SK-MEL-5 (cell line): ENCODE data around the gene XPNPEP3. TPM values are rescaled to one million over a fixed set of nuclear protein-coding genes. Genes with fewer than 3 reads are reported as not detected.
"Not testable (repeated sequence)": the region's sequence is repeated elsewhere in the genome, so short reads cannot be mapped to it uniquely, and the experiment has no call there.

Experiments used
- DNase-seq: peaks from one replicate; pipeline ENCODE4 v3.0.0-alpha.2; 2016; ENCODE audit warnings: low read depth, low spot score
- in situ Hi-C: cut with HindIII; loops from 2 replicates; pipeline ENCODE4 v1.10.0; 2016; ENCODE audit warnings: low sequenced_read_pairs, high pct_unique_total_duplicates, low pct_unique_long_range_greater_than_20kb
- total RNA-seq: library from RNA; depleted of rRNA; stranded (reverse); fragments of >200 nt; shearing (Covaris generic); gene quantifications from 2 replicates; pipeline ENCODE4 v1.2.3, GENCODE V29; 2014

XPNPEP3 gene
- total RNA-seq, 1 experiment from 2014 or later: 11.3 TPM

DNA sequence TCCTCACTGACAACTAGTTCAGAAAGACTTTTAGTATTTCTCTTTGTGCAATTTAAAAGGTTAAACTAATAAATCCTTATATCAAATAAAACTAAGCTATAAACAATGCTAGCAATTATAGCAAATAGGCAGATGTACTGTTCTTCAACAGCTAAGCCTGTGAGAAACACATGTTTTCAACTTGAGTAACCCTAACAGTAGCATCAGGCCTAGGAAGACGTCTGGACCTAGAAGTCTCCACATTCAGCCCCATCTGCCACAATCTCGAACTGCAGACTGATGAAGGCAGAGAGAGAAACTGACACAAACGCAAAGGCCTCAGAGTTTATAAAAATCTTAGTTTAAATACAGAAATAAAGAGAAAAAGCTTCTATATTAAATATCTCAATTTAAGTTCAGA lies 3.0 kb upstream of the XPNPEP3 start:
- peak; percentile 12 for DNase-seq
- in situ Hi-C loops: no loop called here

GRCh38 chr22:40855071-40855978 lies 1.6 kb upstream of the XPNPEP3 start:
- no peak for DNase-seq
- in situ Hi-C loops: no loop called here

GRCh38 chr22:40855979-40856512 lies 902 bp upstream of the XPNPEP3 start:
- DNase-seq: peak; percentile 32
- in situ Hi-C loops: no loop called here

DNA sequence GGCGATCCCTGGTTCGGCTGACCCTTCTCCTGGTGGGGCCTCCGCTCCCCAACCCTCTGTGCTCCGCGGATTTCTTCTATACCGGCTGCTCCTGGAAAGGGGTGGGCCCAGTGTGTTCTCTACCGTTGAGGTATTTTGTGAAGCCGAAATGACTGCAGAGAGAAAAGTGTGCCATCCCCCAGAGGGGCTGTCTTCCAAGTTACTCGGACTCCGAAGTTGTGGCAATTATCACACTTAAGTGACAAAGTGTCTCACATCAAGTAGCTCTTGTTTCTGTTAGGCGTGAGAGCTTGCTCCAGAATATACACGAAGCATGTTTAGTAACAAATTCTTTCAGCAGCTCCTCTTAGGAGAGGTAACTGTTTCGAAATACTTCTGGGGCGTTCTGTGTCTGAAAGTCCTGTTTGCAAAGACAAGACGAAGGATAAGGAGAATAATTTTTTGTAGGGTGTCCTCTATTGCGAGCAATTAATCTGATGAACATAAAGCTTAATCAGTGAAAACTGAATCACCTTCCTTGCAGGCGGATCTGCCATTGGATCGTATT lies 434 bp downstream of the XPNPEP3 start:
- in situ Hi-C loops: no loop called here
- DNase-seq: no peak

DNA sequence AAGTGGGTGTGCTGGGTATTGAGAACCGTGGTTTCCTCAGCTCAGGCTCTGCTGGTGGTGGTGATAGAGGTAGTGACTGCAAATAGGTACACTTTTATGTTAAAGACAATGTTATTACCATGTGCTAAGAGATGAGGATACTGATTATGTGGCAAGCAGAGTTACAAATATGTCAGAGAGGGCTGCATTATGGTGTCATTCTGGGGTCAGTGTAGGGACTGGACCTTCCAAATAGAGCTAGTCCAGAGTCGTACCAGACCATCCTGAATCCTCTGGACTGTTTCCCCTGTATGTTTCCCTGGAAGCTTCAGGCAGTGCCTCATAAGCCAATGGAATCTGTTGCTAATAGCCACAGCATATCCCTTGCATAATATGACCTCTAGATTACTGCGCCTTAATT lies 5.1 kb downstream of the XPNPEP3 start, which contains the start of gene DNAJB7:
Gene DNAJB7, minus strand, starts transcription at position 101 of the 400 bp plus-strand sequence. CDS start 119 bp downstream, outside the sequence.
- in situ Hi-C loops: no loop called here
- no peak for DNase-seq

DNA sequence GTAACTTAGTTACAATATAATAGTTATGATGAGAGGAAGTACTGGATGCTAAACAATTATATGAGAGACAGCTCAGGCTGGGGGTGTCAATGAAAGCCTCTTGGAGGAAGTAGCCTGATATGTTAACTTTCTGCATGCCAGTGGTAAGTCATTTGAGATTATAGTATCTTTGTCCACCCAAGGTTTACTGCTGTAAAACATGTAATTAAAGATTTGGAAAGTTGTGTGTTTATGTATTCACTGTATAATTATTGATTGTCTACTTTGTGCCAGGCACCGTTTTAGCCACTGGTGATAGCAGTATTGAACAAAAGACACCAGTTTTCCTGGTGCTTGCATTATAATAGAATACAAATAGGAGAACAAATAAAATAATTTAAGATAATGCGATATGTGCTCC lies 5.6 kb downstream of the XPNPEP3 start:
- in situ Hi-C loops: no loop called here
- DNase-seq: no peak

DNA sequence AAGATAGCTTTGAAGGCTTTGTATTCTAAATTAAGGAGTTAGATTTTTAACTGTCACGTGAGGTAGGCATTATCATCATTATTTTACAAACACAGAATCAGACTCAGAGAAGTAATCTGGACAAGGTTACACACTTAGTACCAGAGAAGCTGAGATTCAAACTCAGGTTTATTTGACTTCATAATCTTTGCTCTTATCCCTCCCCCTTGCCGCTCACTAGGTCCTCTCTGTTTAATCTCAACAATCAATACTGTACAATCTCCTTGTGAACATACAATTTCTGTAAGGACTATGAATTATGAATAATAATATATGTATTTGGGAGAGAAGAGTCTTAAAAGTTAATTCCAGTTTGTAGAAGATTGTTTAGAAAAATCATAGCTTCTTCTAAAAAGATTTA lies 10.2 kb downstream of the XPNPEP3 start:
- in situ Hi-C loops: no loop called here

DNA sequence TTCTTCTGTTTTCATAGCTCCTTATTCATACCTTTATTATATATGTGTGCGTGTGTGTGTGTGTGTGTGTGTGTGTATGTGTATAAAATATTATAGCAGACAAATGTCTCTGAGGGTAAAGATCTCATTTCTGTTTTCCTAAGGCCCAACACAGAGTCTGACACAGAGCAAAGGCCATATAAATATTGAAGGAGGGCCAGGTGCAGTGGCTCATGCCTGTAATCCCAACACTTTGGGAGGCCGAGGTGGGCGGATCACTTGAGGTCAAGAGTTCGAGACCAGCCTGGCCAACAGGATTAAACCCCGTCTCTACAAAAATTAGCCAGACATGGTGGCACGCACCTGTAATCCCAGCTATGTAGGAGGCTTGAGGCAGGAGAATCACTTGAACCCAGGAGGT lies 11.4 kb downstream of the XPNPEP3 start:
- DNase-seq, in situ Hi-C loops: not testable (repeated sequence)

More for the DNA sequence above, 10.2 kb downstream of the XPNPEP3 start:
- no peak for DNase-seq

GRCh38 chr22:40874016-40874415 lies 17.1 kb downstream of the XPNPEP3 start:
- in situ Hi-C loops: no loop called here
- no peak for DNase-seq

DNA sequence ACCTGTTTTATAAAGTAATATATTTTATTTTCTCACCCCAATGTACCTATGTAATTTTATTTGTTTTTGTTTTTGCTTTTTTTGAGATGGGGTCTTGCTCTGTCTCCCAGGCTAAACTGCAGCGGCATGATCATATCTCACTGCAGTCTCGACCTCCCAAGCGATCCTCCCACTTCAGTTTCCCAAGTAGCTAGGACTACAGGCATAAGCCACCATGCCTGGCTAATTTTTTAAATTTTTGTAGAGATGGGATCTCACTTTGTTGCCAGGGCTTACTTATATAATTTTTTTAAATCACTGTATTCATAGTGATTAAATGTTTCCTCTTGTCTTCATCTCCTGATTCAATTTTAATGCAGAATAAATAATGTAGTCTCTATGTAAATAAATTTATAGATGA lies 18.2 kb downstream of the XPNPEP3 start:
- in situ Hi-C loops: no loop called here
- DNase-seq: no peak

DNA sequence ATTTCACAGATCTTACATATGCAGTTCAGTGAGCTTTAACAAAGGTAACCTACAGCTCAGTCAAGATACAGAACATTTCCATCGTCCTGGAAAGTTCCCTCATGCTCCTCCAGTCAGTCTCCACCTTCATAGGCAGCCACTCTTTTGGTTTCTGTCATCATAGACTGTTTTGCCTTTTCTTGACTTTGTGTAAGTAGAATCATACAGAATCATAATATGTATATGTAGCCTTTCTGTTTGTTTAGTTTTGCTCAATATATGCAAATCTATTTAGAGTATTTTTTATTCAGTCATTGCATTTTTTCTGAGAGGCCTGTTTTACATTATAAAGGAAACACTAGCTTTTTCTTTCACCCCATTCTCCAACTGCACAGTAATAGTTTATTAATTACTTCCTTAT lies 20.0 kb downstream of the XPNPEP3 start:
- in situ Hi-C loops: no loop called here
- DNase-seq: no peak

GRCh38 chr22:40877488-40877887 lies 20.5 kb downstream of the XPNPEP3 start:
- no peak for DNase-seq
- in situ Hi-C loops: no loop called here

- in situ Hi-C loops: no loop called here
- DNase-seq: no peak
These were observed 22.0 kb downstream of the XPNPEP3 start for GRCh38 chr22:40878922-40879321.

- no peak for DNase-seq
- in situ Hi-C loops: no loop called here
These were observed 32.2 kb downstream of the XPNPEP3 start for GRCh38 chr22:40889116-40889515.

DNA sequence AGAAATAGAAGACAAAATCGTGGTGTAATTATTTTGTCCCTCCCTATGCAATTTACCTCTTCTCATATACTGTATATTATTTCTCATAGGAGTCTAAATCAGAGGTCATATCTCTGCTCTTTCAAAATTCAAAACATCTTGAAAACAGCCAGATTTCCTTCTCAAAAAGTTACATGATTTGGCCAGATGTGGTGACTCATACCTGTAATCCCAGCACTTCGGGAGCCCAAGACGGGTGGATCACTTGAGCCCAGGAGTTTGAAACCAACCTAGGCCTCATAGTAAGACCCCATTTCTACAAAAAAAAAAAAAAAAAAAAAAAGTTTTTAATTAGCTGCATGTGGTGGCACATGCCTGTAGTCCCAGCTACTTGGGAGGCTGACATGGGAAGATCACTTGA lies 33.9 kb downstream of the XPNPEP3 start:
- DNase-seq: no peak
- in situ Hi-C loops: no loop called here

- DNase-seq: no peak
- in situ Hi-C loops: no loop called here
These were observed 37.5 kb downstream of the XPNPEP3 start for GRCh38 chr22:40894417-40894816.

- peak; percentile 83 for DNase-seq
- in situ Hi-C loops: no loop called here
These were observed 42.0 kb downstream of the XPNPEP3 start for GRCh38 chr22:40898850-40899357.

- in situ Hi-C loops: no loop called here
- DNase-seq: no peak
These were observed 47.2 kb downstream of the XPNPEP3 start for GRCh38 chr22:40904101-40904500.

DNA sequence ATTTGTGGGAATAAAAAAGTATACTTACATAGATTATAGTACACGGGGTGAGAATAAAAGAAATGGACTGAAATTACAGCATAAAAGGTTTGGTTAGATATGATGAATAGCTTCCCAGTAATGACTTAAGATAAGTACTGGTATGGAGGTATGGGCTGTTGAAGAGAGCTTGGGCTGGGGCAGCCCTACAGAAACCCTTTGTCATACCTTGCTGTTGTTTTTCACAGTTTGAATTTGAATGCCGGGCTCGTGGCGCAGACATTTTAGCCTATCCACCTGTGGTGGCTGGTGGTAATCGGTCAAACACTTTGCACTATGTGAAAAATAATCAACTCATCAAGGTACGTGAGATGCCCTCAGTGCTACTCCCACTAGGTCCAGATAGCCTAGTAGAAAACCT lies 51.9 kb downstream of the XPNPEP3 start:
- in situ Hi-C loops: no loop called here

More for the DNA sequence above, 51.9 kb downstream of the XPNPEP3 start:
- no peak for DNase-seq
